HEK293 (cell line): Measurements from ENCODE around the gene PDZRN3.

Experiments
- CTCF ChIA-PET: fragments of 350-600 bp; formaldehyde crosslinking; extraction: SDS; loops from one replicate; lab custom pipeline; 2021; ENCODE audit warnings: antibody characterized with exemption; lab: Yijun Ruan, JAX
- POLR2A ChIA-PET: fragments of 300-600 bp; formaldehyde crosslinking; extraction: SDS; loops from one replicate; lab custom pipeline; 2020; ENCODE audit warnings: antibody characterized with exemption, inconsistent platforms; lab: Yijun Ruan, JAX
- H3K27ac ChIP-seq: fragments of 200-500 bp; sonication (Bioruptor generic); 2 replicates; pipeline ENCODE4 v1.5.1; 2014; ENCODE audit warnings: low read depth, low read length, control low read depth, inconsistent platforms; ENCODE audit errors: extremely low read depth
- H3K36me3 ChIP-seq, 2 experiments: fragments of 200-500 bp in 1 of 2; sonication (Bioruptor generic) in 1 of 2; 1 replicate in 1 of 2; 2 replicates in 1 of 2; pipeline ENCODE4 v1.5.1; 2014 to 2017; ENCODE audit warnings: inconsistent platforms in 2 of 2, low read length in 2 of 2; ENCODE audit not compliant: control insufficient read depth in 2 of 2, insufficient read depth in 1 of 2
- H3K4me1 ChIP-seq: fragments of 200-500 bp; sonication (Bioruptor generic); 2 replicates; pipeline ENCODE4 v1.5.1; 2014; ENCODE audit warnings: mild to moderate bottlenecking, low read length, inconsistent platforms; ENCODE audit not compliant: control insufficient read depth, insufficient read depth
- H3K4me3 ChIP-seq: 2 replicates; pipeline ENCODE4 v1.5.1; 2011; ENCODE audit warnings: low read depth, mild to moderate bottlenecking, control low read depth, low read length, moderate library complexity
- H3K9me3 ChIP-seq: fragments of 200-500 bp; sonication (Bioruptor generic); 2 replicates; pipeline ENCODE4 v1.5.1; 2014; ENCODE audit warnings: low read depth, low read length, inconsistent platforms; ENCODE audit not compliant: control insufficient read depth, insufficient read depth
- KLF8 ChIP-seq: fragments of 450-650 bp; formaldehyde crosslinking; IDR thresholded peaks from 2 replicates; pipeline ENCODE4 v1.5.1; 2016; ENCODE audit warnings: missing biosample characterization, missing genetic modification characterization
- TSHZ1 ChIP-seq: fragments of 450-650 bp; formaldehyde crosslinking; IDR thresholded peaks from 2 replicates; pipeline ENCODE4 v1.5.1; 2016; ENCODE audit warnings: missing biosample characterization, missing genetic modification characterization, borderline replicate concordance
- ZNF114 ChIP-seq: fragments of 450-650 bp; formaldehyde crosslinking; IDR thresholded peaks from 2 replicates; pipeline ENCODE4 v1.5.0; 2017; ENCODE audit warnings: missing biosample characterization, missing genetic modification characterization
- ZNF133 ChIP-seq: fragments of 450-650 bp; formaldehyde crosslinking; IDR thresholded peaks from 2 replicates; pipeline ENCODE4 v1.5.1; 2016; ENCODE audit warnings: missing biosample characterization, missing genetic modification characterization
- ZNF138 ChIP-seq: fragments of 450-650 bp; formaldehyde crosslinking; IDR thresholded peaks from 2 replicates; pipeline ENCODE4 v1.5.1; 2016; ENCODE audit warnings: missing biosample characterization, missing genetic modification characterization, borderline replicate concordance
- ZNF16 ChIP-seq: fragments of 450-650 bp; formaldehyde crosslinking; IDR thresholded peaks from 2 replicates; pipeline ENCODE4 v1.5.1; 2016; ENCODE audit warnings: low read depth, missing biosample characterization, missing genetic modification characterization
- ZNF175 ChIP-seq: fragments of 450-650 bp; formaldehyde crosslinking; IDR thresholded peaks from 2 replicates; pipeline ENCODE4 v1.5.1; 2016; ENCODE audit warnings: missing biosample characterization, missing genetic modification characterization
- ZNF19 ChIP-seq: fragments of 450-650 bp; formaldehyde crosslinking; IDR thresholded peaks from 2 replicates; pipeline ENCODE4; 2016; ENCODE audit warnings: missing biosample characterization, missing genetic modification characterization, low read depth
- ZNF214 ChIP-seq: fragments of 450-650 bp; formaldehyde crosslinking; IDR thresholded peaks from 2 replicates; pipeline ENCODE4 v1.5.1; 2017; ENCODE audit warnings: missing biosample characterization, mild to moderate bottlenecking, missing genetic modification characterization, borderline replicate concordance
- ZNF223 ChIP-seq: fragments of 450-650 bp; formaldehyde crosslinking; IDR thresholded peaks from 2 replicates; pipeline ENCODE4 v1.5.1; 2016; ENCODE audit warnings: missing biosample characterization, missing genetic modification characterization
- ZNF274 ChIP-seq, 2 experiments: fragments of 200-500 bp in 1 of 2; fragments of 450-650 bp in 1 of 2; sonication (Bioruptor generic) in 1 of 2; formaldehyde crosslinking in 1 of 2; IDR thresholded peaks; 2 replicates each; pipeline versions ENCODE4 v1.5.1 to v1.6.1; 2014 to 2016; ENCODE audit warnings: borderline replicate concordance in 1 of 2, inconsistent platforms in 1 of 2, low read length in 1 of 2, missing biosample characterization in 1 of 2, missing genetic modification characterization in 1 of 2
- ZNF629 ChIP-seq: fragments of 450-650 bp; formaldehyde crosslinking; IDR thresholded peaks from 2 replicates; pipeline ENCODE4 v1.5.1; 2017; ENCODE audit warnings: missing biosample characterization, missing genetic modification characterization
- ZNF654 ChIP-seq: fragments of 450-650 bp; formaldehyde crosslinking; IDR thresholded peaks from 2 replicates; pipeline ENCODE4 v1.5.1; 2016; ENCODE audit warnings: low read depth, missing biosample characterization, missing genetic modification characterization
- ZNF76 ChIP-seq: fragments of 450-650 bp; formaldehyde crosslinking; IDR thresholded peaks from 2 replicates; pipeline ENCODE4; 2016; ENCODE audit warnings: low read depth, missing biosample characterization, missing genetic modification characterization, borderline replicate concordance
- TF ChIP-seq, protein P1 (sequence below): fragments of 450-650 bp; formaldehyde crosslinking; IDR thresholded peaks from 2 replicates; pipeline ENCODE4 v1.5.1; 2016; ENCODE audit warnings: missing biosample characterization, missing genetic modification characterization
- TF ChIP-seq, protein P2 (sequence below): fragments of 450-650 bp; formaldehyde crosslinking; IDR thresholded peaks from 2 replicates; pipeline ENCODE4 v1.5.1; 2016; ENCODE audit warnings: missing biosample characterization, missing genetic modification characterization
- TF ChIP-seq, protein P3 (sequence below): fragments of 450-650 bp; formaldehyde crosslinking; IDR thresholded peaks from 2 replicates; pipeline ENCODE4; 2016; ENCODE audit warnings: missing biosample characterization, missing genetic modification characterization
- TF ChIP-seq, protein P4 (sequence below): fragments of 450-650 bp; formaldehyde crosslinking; optimal IDR thresholded peaks from 2 replicates; pipeline ENCODE3; 2016; ENCODE audit warnings: missing biosample characterization, mild to moderate bottlenecking, missing genetic modification characterization

Gene PDZRN3

DNA sequence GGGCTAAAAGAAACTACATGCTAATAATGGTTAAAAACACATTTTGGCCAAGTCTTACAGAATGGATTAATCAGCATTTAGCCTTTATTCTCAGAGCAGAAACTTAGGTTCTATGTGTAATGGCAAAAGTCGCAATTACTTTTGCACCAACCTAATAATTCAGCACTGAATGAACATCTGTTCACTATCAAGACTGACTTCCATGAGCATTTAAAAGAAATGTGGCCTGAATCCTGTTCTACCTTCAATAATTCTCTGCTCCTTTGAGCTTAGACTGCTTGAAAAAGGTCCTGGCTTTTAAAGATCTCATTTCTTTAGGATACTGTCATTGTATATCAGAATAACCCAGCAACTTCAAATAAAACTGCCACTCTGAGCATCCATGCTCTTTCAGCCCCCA lies 145.9 kb downstream of the PDZRN3 start:
- POLR2A ChIA-PET: no interaction called here
- TF ChIP-seq ZNF76 (tag by site-specific recombination) (no peak), KLF8 (tag by site-specific recombination) (no peak), ZNF223 (tag by site-specific recombination) (no peak), ZNF138 (tag by site-specific recombination) (no peak), ZNF19 (tag by site-specific recombination) (no peak), ZNF654 (tag by site-specific recombination) (no peak), ZNF214 (tag by site-specific recombination) (no peak), ZNF133 (tag by site-specific recombination) (no peak)
- TF ChIP-seq, protein P1, sequence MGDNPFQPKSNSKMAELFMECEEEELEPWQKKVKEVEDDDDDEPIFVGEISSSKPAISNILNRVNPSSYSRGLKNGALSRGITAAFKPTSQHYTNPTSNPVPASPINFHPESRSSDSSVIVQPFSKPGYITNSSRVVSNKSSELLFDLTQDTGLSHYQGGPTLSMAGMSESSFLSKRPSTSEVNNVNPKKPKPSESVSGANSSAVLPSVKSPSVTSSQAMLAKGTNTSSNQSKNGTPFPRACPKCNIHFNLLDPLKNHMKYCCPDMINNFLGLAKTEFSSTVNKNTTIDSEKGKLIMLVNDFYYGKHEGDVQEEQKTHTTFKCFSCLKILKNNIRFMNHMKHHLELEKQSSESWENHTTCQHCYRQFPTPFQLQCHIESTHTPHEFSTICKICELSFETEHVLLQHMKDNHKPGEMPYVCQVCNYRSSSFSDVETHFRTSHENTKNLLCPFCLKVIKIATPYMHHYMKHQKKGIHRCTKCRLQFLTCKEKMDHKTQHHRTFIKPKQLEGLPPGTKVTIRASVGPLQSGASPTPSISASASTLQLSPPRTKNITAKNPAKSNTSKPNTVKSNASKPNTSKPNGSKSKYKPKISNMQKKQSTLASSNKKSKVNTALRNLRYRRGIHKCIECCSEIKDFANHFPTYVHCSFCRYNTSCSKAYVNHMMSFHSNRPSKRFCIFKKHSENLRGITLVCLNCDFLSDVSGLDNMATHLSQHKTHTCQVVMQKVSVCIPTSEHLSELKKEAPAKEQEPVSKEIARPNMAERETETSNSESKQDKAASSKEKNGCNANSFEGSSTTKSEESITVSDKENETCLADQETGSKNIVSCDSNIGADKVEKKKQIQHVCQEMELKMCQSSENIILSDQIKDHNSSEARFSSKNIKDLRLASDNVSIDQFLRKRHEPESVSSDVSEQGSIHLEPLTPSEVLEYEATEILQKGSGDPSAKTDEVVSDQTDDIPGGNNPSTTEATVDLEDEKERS: no peak

DNA sequence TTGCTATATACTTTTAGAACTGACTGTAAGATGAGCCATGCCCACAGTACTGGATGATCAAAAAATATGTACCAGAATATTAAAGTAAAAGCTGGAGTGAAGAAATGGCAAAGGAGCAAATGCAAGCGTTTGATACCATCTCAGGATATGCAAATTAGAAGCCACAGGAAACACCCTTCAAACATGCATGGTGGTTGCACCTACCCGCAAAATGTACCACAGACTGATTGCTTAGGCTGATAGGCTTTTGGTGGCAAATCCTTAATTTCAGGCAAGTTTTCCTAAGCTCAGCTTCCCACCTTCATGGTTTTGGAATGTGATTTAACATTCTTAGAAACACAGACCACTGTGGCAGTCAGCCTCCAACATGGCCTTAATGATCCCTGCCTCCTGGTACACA lies 149.0 kb downstream of the PDZRN3 start:
- CTCF ChIA-PET: no interaction called here
- Histone ChIP-seq H3K9me3 (no peaks in the 10 kb centered on the region), H3K36me3 (no peaks in the 10 kb centered on the region), H3K4me3 (no peak overlapping the region), H3K4me1 (no peaks in the 10 kb centered on the region), H3K27ac (no peak overlapping the region)
- no peak for TF ChIP-seq ZNF629 (tag by site-specific recombination)
- TF ChIP-seq ZNF16 (tag by site-specific recombination): no peak
- TF ChIP-seq, protein P2, sequence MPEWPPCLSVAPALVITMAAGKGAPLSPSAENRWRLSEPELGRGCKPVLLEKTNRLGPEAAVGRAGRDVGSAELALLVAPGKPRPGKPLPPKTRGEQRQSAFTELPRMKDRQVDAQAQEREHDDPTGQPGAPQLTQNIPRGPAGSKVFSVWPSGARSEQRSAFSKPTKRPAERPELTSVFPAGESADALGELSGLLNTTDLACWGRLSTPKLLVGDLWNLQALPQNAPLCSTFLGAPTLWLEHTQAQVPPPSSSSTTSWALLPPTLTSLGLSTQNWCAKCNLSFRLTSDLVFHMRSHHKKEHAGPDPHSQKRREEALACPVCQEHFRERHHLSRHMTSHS (tag by site-specific recombination): no peak
- TF ChIP-seq, protein P3, sequence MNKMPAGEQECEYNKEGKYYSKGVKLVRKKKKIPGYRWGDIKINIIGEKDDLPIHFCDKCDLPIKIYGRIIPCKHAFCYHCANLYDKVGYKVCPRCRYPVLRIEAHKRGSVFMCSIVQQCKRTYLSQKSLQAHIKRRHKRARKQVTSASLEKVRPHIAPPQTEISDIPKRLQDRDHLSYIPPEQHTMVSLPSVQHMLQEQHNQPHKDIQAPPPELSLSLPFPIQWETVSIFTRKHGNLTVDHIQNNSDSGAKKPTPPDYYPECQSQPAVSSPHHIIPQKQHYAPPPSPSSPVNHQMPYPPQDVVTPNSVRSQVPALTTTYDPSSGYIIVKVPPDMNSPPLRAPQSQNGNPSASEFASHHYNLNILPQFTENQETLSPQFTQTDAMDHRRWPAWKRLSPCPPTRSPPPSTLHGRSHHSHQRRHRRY (tag by site-specific recombination): no peak
- no peak for TF ChIP-seq ZNF175
- TF ChIP-seq ZNF114 (tag by site-specific recombination): no peak
- TF ChIP-seq, protein P4, sequence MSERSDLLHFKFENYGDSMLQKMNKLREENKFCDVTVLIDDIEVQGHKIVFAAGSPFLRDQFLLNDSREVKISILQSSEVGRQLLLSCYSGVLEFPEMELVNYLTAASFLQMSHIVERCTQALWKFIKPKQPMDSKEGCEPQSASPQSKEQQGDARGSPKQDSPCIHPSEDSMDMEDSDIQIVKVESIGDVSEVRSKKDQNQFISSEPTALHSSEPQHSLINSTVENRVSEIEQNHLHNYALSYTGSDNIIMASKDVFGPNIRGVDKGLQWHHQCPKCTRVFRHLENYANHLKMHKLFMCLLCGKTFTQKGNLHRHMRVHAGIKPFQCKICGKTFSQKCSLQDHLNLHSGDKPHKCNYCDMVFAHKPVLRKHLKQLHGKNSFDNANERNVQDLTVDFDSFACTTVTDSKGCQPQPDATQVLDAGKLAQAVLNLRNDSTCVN (tag by site-specific recombination): no peak
- TF ChIP-seq ZNF274 (IDR thresholded peaks at IDR 0.05; ENCODE audit: low read length): no peak
- no peak for TF ChIP-seq ZNF274 (tag by site-specific recombination; IDR thresholded peaks at IDR 0.05; ENCODE audit: borderline replicate concordance)
- TF ChIP-seq TSHZ1: no peak
- POLR2A ChIA-PET: no interaction called here

More for the DNA sequence above, 145.9 kb downstream of the PDZRN3 start:
- Histone ChIP-seq H3K27ac (no peak overlapping the region), H3K36me3 (no peaks in the 10 kb centered on the region), H3K4me3 (no peak overlapping the region), H3K9me3 (no peaks in the 10 kb centered on the region), H3K4me1 (no peaks in the 10 kb centered on the region)
- CTCF ChIA-PET: no interaction called here
